ENCODE measurements around the gene MRPL30.
"Not testable (repeated sequence)": the region's sequence is repeated elsewhere in the genome, so short reads cannot be mapped to it uniquely, and the experiment has no call there.

Gene MRPL30

GRCh38 chr2:99184811-99185210 lies 3.8 kb downstream of the MRPL30 start:
- no peak for DNase-seq

- DNase-seq: no peak
These were observed 6.0 kb downstream of the MRPL30 start for GRCh38 chr2:99187011-99187410.

GRCh38 chr2:99188357-99188756 lies 7.4 kb downstream of the MRPL30 start:
- DNase-seq: no peak

GRCh38 chr2:99190548-99190947 lies 9.6 kb downstream of the MRPL30 start:
- no peak for DNase-seq

- DNase-seq: not testable (repeated sequence)
These were observed 11.4 kb downstream of the MRPL30 start for GRCh38 chr2:99192364-99192763.

GRCh38 chr2:99198103-99198841 lies 17.3 kb downstream of the MRPL30 start:
- DNase-seq: no peak

DNA sequence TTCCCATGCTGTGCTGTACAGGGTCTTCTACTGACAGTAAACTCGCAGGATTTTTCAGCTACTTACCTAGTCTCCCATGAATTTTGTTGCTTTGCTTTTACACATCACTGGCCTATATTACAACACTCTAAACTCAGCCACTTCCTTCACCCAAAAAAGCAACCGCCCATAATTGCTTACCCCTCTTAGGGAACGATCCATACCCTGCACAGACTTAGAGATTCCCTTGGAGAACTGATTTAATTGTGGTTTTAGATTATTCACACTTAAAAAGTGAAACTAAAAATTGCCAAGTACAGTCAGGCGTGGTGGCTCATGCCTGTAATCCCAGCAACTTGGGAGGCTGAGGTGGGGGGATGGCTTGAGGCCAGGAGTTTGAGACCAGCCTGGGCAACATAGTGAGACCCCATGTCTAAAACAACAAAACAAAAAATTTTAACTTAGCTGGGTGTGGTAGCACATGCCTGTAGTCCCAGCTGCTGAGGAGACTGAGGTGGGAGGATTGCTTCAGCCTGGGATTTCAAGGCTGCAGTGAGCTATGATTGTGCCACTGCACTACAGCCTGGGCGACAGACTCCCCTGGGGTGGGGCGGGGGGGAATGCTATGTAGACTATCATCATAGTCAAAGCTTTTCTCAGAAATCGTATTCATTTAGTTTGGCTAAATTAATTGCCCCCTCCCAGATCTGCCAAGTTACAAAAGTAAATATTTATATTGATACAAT lies 19.3 kb downstream of the MRPL30 start:
- DNase-seq: no peak

- no peak for DNase-seq
These were observed 21.1 kb downstream of the MRPL30 start for GRCh38 chr2:99201959-99202678.

- DNase-seq: no peak
These were observed 24.5 kb downstream of the MRPL30 start for GRCh38 chr2:99205491-99205890.

- no peak for DNase-seq
These were observed 35.1 kb downstream of the MRPL30 start for GRCh38 chr2:99216096-99216495.

- DNase-seq: no peak
These were observed 37.0 kb downstream of the MRPL30 start for GRCh38 chr2:99217929-99218501.

GRCh38 chr2:99233177-99233576 lies 52.2 kb downstream of the MRPL30 start:
- DNase-seq: not testable (repeated sequence)

DNA sequence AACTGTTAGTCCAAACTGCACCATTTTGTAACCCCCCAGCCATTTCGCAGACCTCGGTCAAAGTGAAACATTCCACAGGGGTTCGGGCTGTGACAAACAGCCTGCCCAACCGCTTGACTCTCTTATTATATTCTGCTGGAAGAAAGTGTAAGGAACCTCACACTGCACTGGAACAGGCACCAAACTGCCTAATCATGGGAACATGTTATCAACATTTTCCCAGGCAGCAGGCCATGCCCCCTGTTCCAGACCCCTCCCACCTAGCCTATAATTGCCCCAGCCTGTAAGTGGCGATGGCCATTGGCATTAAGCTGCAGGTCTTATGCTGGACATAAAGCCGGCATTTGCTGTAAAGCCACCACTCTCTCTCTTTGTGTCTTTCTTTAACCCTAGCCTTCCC lies 57.6 kb downstream of the MRPL30 start:
- no peak for DNase-seq

DNA sequence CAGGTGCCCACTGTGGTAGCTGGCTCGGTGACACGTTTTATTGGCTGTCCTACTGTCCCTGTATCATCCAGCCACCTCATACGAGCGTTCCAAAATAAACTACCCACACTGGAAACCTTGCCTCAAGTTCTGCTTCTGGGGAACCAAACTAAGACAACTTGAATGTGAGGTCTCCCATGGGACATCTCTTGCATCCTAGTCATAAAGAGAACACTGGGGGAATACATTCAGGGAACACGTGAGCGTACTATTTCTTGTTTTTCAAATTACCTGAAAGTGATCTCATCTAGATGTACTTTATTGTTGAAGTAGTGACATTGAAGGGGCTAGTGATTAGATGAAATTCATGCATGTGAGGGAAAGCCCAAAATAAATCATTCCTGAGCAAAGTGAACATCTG lies 59.4 kb downstream of the MRPL30 start:
- no peak for DNase-seq

GRCh38 chr2:99242151-99242550 lies 61.2 kb downstream of the MRPL30 start:
- no peak for DNase-seq
